NT2/D1 (cell line): ENCODE data around the gene PRRX2.
"Not testable (repeated sequence)": the region's sequence is repeated elsewhere in the genome, so short reads cannot be mapped to it uniquely, and the experiment has no call there.

Experiments
- DNase-seq: peaks from one replicate; pipeline ENCODE4 v3.0.0-alpha.2; 2011; ENCODE audit warnings: low read depth, low spot score
- H3K27me3 ChIP-seq: 2 replicates; pipeline ENCODE4 v1.6.0; 2011; ENCODE audit warnings: mild to moderate bottlenecking; ENCODE audit not compliant: insufficient read length, insufficient read depth
- H3K36me3 ChIP-seq: 2 replicates; pipeline ENCODE4 v1.6.1; 2011; ENCODE audit warnings: mild to moderate bottlenecking, low read length, mixed read lengths; ENCODE audit not compliant: insufficient read depth, insufficient read length
- H3K4me1 ChIP-seq: 2 replicates; pipeline ENCODE4 v1.5.1; 2011; ENCODE audit not compliant: insufficient read depth, insufficient read length
- H3K4me3 ChIP-seq: 2 replicates; pipeline ENCODE4 v1.5.1; 2011; ENCODE audit warnings: low read depth; ENCODE audit not compliant: insufficient read length
- H3K9ac ChIP-seq: 2 replicates; pipeline ENCODE4 v1.6.0; 2011; ENCODE audit warnings: low read depth; ENCODE audit not compliant: insufficient read length
- H3K9me3 ChIP-seq: 2 replicates; pipeline ENCODE4 v1.5.1; 2011; ENCODE audit warnings: mild to moderate bottlenecking, low read length; ENCODE audit not compliant: insufficient read depth
- SUZ12 ChIP-seq: IDR thresholded peaks from 2 replicates; pipeline ENCODE4 v1.6.1; 2011; ENCODE audit not compliant: insufficient read length, insufficient read depth; ENCODE audit errors: extremely low read depth
- YY1 ChIP-seq: IDR thresholded peaks from 2 replicates; pipeline ENCODE4 v1.6.1; 2011; ENCODE audit not compliant: insufficient read length, insufficient read depth
- ZNF274 ChIP-seq: IDR thresholded peaks from 2 replicates; pipeline ENCODE4 v1.6.1; 2011; ENCODE audit warnings: mild to moderate bottlenecking, low read depth, low read length

Gene PRRX2

GRCh38 chr9:129759319-129759718 lies 93.9 kb downstream of the PRRX2 start:
- Histone ChIP-seq H3K4me1 (peaks cover 17% of the 10 kb centered on the region), H3K9ac (no peak overlapping the region), H3K4me3 (no peak overlapping the region), H3K27me3 (no peaks in the 10 kb centered on the region), H3K9me3 (no peaks in the 10 kb centered on the region), H3K36me3 (no peaks in the 10 kb centered on the region)
- DNase-seq = no peak
- TF ChIP-seq YY1 = no peak
- TF ChIP-seq SUZ12 = no peak

GRCh38 chr9:129759804-129760502 lies 94.5 kb downstream of the PRRX2 start:
- no peaks in the 10 kb centered on the region for H3K36me3 ChIP-seq
- no peak overlapping the region for H3K9ac ChIP-seq
- TF ChIP-seq SUZ12 (no peak), ZNF274 (no peak), YY1 (no peak)
- H3K4me3 ChIP-seq = no peak overlapping the region
- DNase-seq = no peak
- H3K9me3 ChIP-seq = no peaks in the 10 kb centered on the region
- no peaks in the 10 kb centered on the region for H3K27me3 ChIP-seq
- H3K4me1 ChIP-seq = peaks cover 17% of the 10 kb centered on the region

GRCh38 chr9:129760784-129761183 lies 95.3 kb downstream of the PRRX2 start:
- peaks cover 14% of the 10 kb centered on the region for H3K4me1 ChIP-seq
- not testable (repeated sequence) for H3K9ac ChIP-seq, H3K36me3 ChIP-seq, H3K4me3 ChIP-seq, H3K9me3 ChIP-seq, H3K27me3 ChIP-seq, DNase-seq

GRCh38 chr9:129761293-129761900 lies 96.0 kb downstream of the PRRX2 start:
- Histone ChIP-seq H3K9ac (peak overlapping the region; percentile 52), H3K4me3 (no peak overlapping the region), H3K27me3 (no peaks in the 10 kb centered on the region), H3K36me3 (no peaks in the 10 kb centered on the region), H3K9me3 (no peaks in the 10 kb centered on the region), H3K4me1 (peaks cover 13% of the 10 kb centered on the region)
- DNase-seq = no peak
- no peak for TF ChIP-seq ZNF274
- TF ChIP-seq SUZ12 = no peak
- TF ChIP-seq YY1 = no peak

GRCh38 chr9:129761901-129762369 lies 96.5 kb downstream of the PRRX2 start:
- DNase-seq = peak; percentile 62
- H3K9ac ChIP-seq = peak overlapping the region; percentile 52
- H3K4me1 ChIP-seq = peaks cover 13% of the 10 kb centered on the region
- no peaks in the 10 kb centered on the region for H3K27me3 ChIP-seq
- no peak overlapping the region for H3K4me3 ChIP-seq
- H3K36me3 ChIP-seq = no peaks in the 10 kb centered on the region
- no peaks in the 10 kb centered on the region for H3K9me3 ChIP-seq
- TF ChIP-seq SUZ12 (no peak), ZNF274 (no peak), YY1 (no peak)

- H3K36me3 ChIP-seq, H3K27me3 ChIP-seq, H3K9me3 ChIP-seq, H3K4me3 ChIP-seq, DNase-seq, H3K9ac ChIP-seq: not testable (repeated sequence)
- H3K4me1 ChIP-seq = peaks cover 13% of the 10 kb centered on the region
These were observed 97.0 kb downstream of the PRRX2 start for GRCh38 chr9:129762370-129762984.

GRCh38 chr9:129762985-129763926 lies 97.8 kb downstream of the PRRX2 start:
- Histone ChIP-seq H3K9me3 (no peaks in the 10 kb centered on the region), H3K4me1 (peaks cover 13% of the 10 kb centered on the region), H3K9ac (no peak overlapping the region), H3K36me3 (no peaks in the 10 kb centered on the region), H3K27me3 (no peaks in the 10 kb centered on the region), H3K4me3 (no peak overlapping the region)
- TF ChIP-seq YY1 = no peak
- TF ChIP-seq SUZ12 = no peak
- no peak for TF ChIP-seq ZNF274
- no peak for DNase-seq
